ENCODE results near the gene MTMR10. TPM values are rescaled to one million over a fixed set of nuclear protein-coding genes. Genes with fewer than 3 reads are reported as not detected.

Gene MTMR10
- total and polyA plus RNA-seq, 4 donors = 9.0 to 35.0 (median 11.6) TPM

GRCh38 chr15:31017311-31017710 lies 25.9 kb upstream of the MTMR10 start:
- no peaks in the 10 kb centered on the region for H3K27me3 ChIP-seq (ENCODE audit: control insufficient read depth in 1 of 2, insufficient read depth in 2 of 2, low read length in 1 of 2)
- 25 to 44% methylated on average over 1 of the region's 1 CpG for WGBS, 2 donors
- DNase-seq (no peak), ATAC-seq (ENCODE audit: low FRiP score) (no peak)
- H3K27ac ChIP-seq (ENCODE audit: low read depth in 1 of 2, low read length in 2 of 2) = no peak overlapping the region
- H3K4me3 ChIP-seq (ENCODE audit: low read length in 2 of 2) = no peak overlapping the region
- H3K4me1 ChIP-seq (ENCODE audit: control insufficient read depth in 1 of 2, insufficient read depth in 2 of 2, low read length in 2 of 2) = no peaks in the 10 kb centered on the region
- H3K36me3 ChIP-seq (ENCODE audit: control insufficient read depth in 1 of 2, insufficient read depth in 2 of 2, low read length in 1 of 2) = no peaks in the 10 kb centered on the region
- H3K9me3 ChIP-seq (ENCODE audit: control insufficient read depth, low read length) = peaks cover 2% of the 10 kb centered on the region
- intact Hi-C loops (cut with DNase I) = no loop called here

- H3K4me3 ChIP-seq (ENCODE audit: low read length in 2 of 2) = no peak overlapping the region
- no peaks in the 10 kb centered on the region for H3K36me3 ChIP-seq (ENCODE audit: control insufficient read depth in 1 of 2, insufficient read depth in 2 of 2, low read length in 1 of 2)
- 54% methylated on average over 3 of the region's 3 CpGs for WGBS, 2 donors
Observed at GRCh38 chr15:31016446-31016915, 25.1 kb upstream of the MTMR10 start.

GRCh38 chr15:31014608-31014925 lies 23.1 kb upstream of the MTMR10 start:
- Histone ChIP-seq H3K4me3 (ENCODE audit: low read length in 2 of 2) (no peak overlapping the region), H3K9me3 (ENCODE audit: control insufficient read depth, low read length) (peaks cover 2% of the 10 kb centered on the region), H3K4me1 (ENCODE audit: control insufficient read depth in 1 of 2, insufficient read depth in 2 of 2, low read length in 2 of 2) (no peaks in the 10 kb centered on the region), H3K27me3 (ENCODE audit: control insufficient read depth in 1 of 2, insufficient read depth in 2 of 2, low read length in 1 of 2) (no peaks in the 10 kb centered on the region), H3K27ac (ENCODE audit: low read depth in 1 of 2, low read length in 2 of 2) (no peak overlapping the region), H3K36me3 (ENCODE audit: control insufficient read depth in 1 of 2, insufficient read depth in 2 of 2, low read length in 1 of 2) (no peaks in the 10 kb centered on the region)
- ATAC-seq (ENCODE audit: low FRiP score) (no peak), DNase-seq (no peak)
- 29 to 65% methylated on average over 2 of the region's 2 CpGs for WGBS, 2 donors
- intact Hi-C loops (cut with DNase I) = no loop called here

More at GRCh38 chr15:31016446-31016915, 25.1 kb upstream of the MTMR10 start:
- ATAC-seq (ENCODE audit: low FRiP score) = no peak
- no peak overlapping the region for H3K27ac ChIP-seq (ENCODE audit: low read depth in 1 of 2, low read length in 2 of 2)
- H3K4me1 ChIP-seq (ENCODE audit: control insufficient read depth in 1 of 2, insufficient read depth in 2 of 2, low read length in 2 of 2) = no peaks in the 10 kb centered on the region
- no peaks in the 10 kb centered on the region for H3K27me3 ChIP-seq (ENCODE audit: control insufficient read depth in 1 of 2, insufficient read depth in 2 of 2, low read length in 1 of 2)
- H3K9me3 ChIP-seq (ENCODE audit: control insufficient read depth, low read length) = peaks cover 2% of the 10 kb centered on the region
- DNase-seq = no peak
- intact Hi-C loops (cut with DNase I) = no loop called here

- 41 to 50% methylated on average over 2 of the region's 2 CpGs for WGBS, 2 donors
- Histone ChIP-seq H3K9me3 (ENCODE audit: control insufficient read depth, low read length) (peaks cover 2% of the 10 kb centered on the region), H3K27me3 (ENCODE audit: control insufficient read depth in 1 of 2, insufficient read depth in 2 of 2, low read length in 1 of 2) (no peaks in the 10 kb centered on the region), H3K27ac (ENCODE audit: low read depth in 1 of 2, low read length in 2 of 2) (no peak overlapping the region), H3K4me1 (ENCODE audit: control insufficient read depth in 1 of 2, insufficient read depth in 2 of 2, low read length in 2 of 2) (no peaks in the 10 kb centered on the region), H3K4me3 (ENCODE audit: low read length in 2 of 2) (no peak overlapping the region), H3K36me3 (ENCODE audit: control insufficient read depth in 1 of 2, insufficient read depth in 2 of 2, low read length in 1 of 2) (no peaks in the 10 kb centered on the region)
- ATAC-seq (ENCODE audit: low FRiP score) (no peak), DNase-seq (no peak)
- intact Hi-C loops (cut with DNase I) = no loop called here
Observed at GRCh38 chr15:31013863-31014607, 22.6 kb upstream of the MTMR10 start.

GRCh38 chr15:31012455-31012854 lies 21.0 kb upstream of the MTMR10 start:
- WGBS, 2 donors = 83 to 93% methylated on average over 2 of the region's 2 CpGs
- Histone ChIP-seq H3K4me3 (ENCODE audit: low read length in 2 of 2) (no peak overlapping the region), H3K36me3 (ENCODE audit: control insufficient read depth in 1 of 2, insufficient read depth in 2 of 2, low read length in 1 of 2) (no peaks in the 10 kb centered on the region), H3K4me1 (ENCODE audit: control insufficient read depth in 1 of 2, insufficient read depth in 2 of 2, low read length in 2 of 2) (no peaks in the 10 kb centered on the region), H3K27me3 (ENCODE audit: control insufficient read depth in 1 of 2, insufficient read depth in 2 of 2, low read length in 1 of 2) (no peaks in the 10 kb centered on the region), H3K9me3 (ENCODE audit: control insufficient read depth, low read length) (peaks cover 2% of the 10 kb centered on the region), H3K27ac (ENCODE audit: low read depth in 1 of 2, low read length in 2 of 2) (no peak overlapping the region)
- ATAC-seq (ENCODE audit: low FRiP score) (no peak), DNase-seq (no peak)
- intact Hi-C loops (cut with DNase I) = no loop called here

GRCh38 chr15:31010036-31010435 lies 18.6 kb upstream of the MTMR10 start:
- no peak for ATAC-seq (ENCODE audit: low FRiP score)
- Histone ChIP-seq H3K36me3 (ENCODE audit: control insufficient read depth in 1 of 2, insufficient read depth in 2 of 2, low read length in 1 of 2) (no peaks in the 10 kb centered on the region), H3K4me1 (ENCODE audit: control insufficient read depth in 1 of 2, insufficient read depth in 2 of 2, low read length in 2 of 2) (no peaks in the 10 kb centered on the region), H3K27ac (ENCODE audit: low read depth in 1 of 2, low read length in 2 of 2) (no peak overlapping the region), H3K9me3 (ENCODE audit: control insufficient read depth, low read length) (peaks cover 2% of the 10 kb centered on the region), H3K4me3 (ENCODE audit: low read length in 2 of 2) (no peak overlapping the region), H3K27me3 (ENCODE audit: control insufficient read depth in 1 of 2, insufficient read depth in 2 of 2, low read length in 1 of 2) (no peaks in the 10 kb centered on the region)
- DNase-seq = no peak
- intact Hi-C loops (cut with DNase I) = no loop called here
- WGBS, 2 donors = 88 to 92% methylated on average over 1 of the region's 1 CpG

- no peak for ATAC-seq (ENCODE audit: low FRiP score)
- no peaks in the 10 kb centered on the region for H3K27me3 ChIP-seq (ENCODE audit: control insufficient read depth in 1 of 2, insufficient read depth in 2 of 2, low read length in 1 of 2)
- no peaks in the 10 kb centered on the region for H3K4me1 ChIP-seq (ENCODE audit: control insufficient read depth in 1 of 2, insufficient read depth in 2 of 2, low read length in 2 of 2)
- H3K36me3 ChIP-seq (ENCODE audit: control insufficient read depth in 1 of 2, insufficient read depth in 2 of 2, low read length in 1 of 2) = no peaks in the 10 kb centered on the region
- intact Hi-C loops (cut with DNase I) = no loop called here
- H3K9me3 ChIP-seq (ENCODE audit: control insufficient read depth, low read length) = no peaks in the 10 kb centered on the region
- 71 to 81% methylated on average over 2 of the region's 2 CpGs for WGBS, 2 donors
- H3K27ac ChIP-seq (ENCODE audit: low read depth in 1 of 2, low read length in 2 of 2) = no peak overlapping the region
- no peak overlapping the region for H3K4me3 ChIP-seq (ENCODE audit: low read length in 2 of 2)
- DNase-seq = no peak
Observed at GRCh38 chr15:31005660-31006059, 14.2 kb upstream of the MTMR10 start.

- intact Hi-C loops (cut with DNase I) = no loop called here
- no peaks in the 10 kb centered on the region for H3K4me1 ChIP-seq (ENCODE audit: control insufficient read depth in 1 of 2, insufficient read depth in 2 of 2, low read length in 2 of 2)
- ATAC-seq (ENCODE audit: low FRiP score) (peak; percentile 33), DNase-seq (peak in 1 of 2 donors; percentile 51)
- WGBS, 2 donors = 32 to 33% methylated on average over 5 of the region's 5 CpGs
- H3K36me3 ChIP-seq (ENCODE audit: control insufficient read depth in 1 of 2, insufficient read depth in 2 of 2, low read length in 1 of 2) = no peaks in the 10 kb centered on the region
- H3K9me3 ChIP-seq (ENCODE audit: control insufficient read depth, low read length) = no peaks in the 10 kb centered on the region
- no peaks in the 10 kb centered on the region for H3K27me3 ChIP-seq (ENCODE audit: control insufficient read depth in 1 of 2, insufficient read depth in 2 of 2, low read length in 1 of 2)
- no peak overlapping the region for H3K27ac ChIP-seq (ENCODE audit: low read depth in 1 of 2, low read length in 2 of 2)
- no peak overlapping the region for H3K4me3 ChIP-seq (ENCODE audit: low read length in 2 of 2)
Observed at GRCh38 chr15:31004220-31004733, 12.8 kb upstream of the MTMR10 start.

- Histone ChIP-seq H3K36me3 (ENCODE audit: control insufficient read depth in 1 of 2, insufficient read depth in 2 of 2, low read length in 1 of 2) (no peaks in the 10 kb centered on the region), H3K4me3 (ENCODE audit: low read length in 2 of 2) (no peak overlapping the region), H3K9me3 (ENCODE audit: control insufficient read depth, low read length) (peaks cover 3% of the 10 kb centered on the region), H3K27ac (ENCODE audit: low read depth in 1 of 2, low read length in 2 of 2) (no peak overlapping the region), H3K4me1 (ENCODE audit: control insufficient read depth in 1 of 2, insufficient read depth in 2 of 2, low read length in 2 of 2) (no peaks in the 10 kb centered on the region), H3K27me3 (ENCODE audit: control insufficient read depth in 1 of 2, insufficient read depth in 2 of 2, low read length in 1 of 2) (no peaks in the 10 kb centered on the region)
- WGBS, 2 donors = 92 to 95% methylated on average over 3 of the region's 3 CpGs
- DNase-seq (no peak), ATAC-seq (ENCODE audit: low FRiP score) (no peak)
- intact Hi-C loops (cut with DNase I) = no loop called here
Observed at GRCh38 chr15:31001702-31002101, 10.3 kb upstream of the MTMR10 start.

Measured in aorta (tissue), 5 donors.